HL-60 (cell line): ENCODE measurements around the gene TTC27.

Experiments used
- GABPA ChIP-seq: IDR thresholded peaks from 2 replicates; pipeline ENCODE4 v1.6.1; 2012; ENCODE audit warnings: low read depth
- POLR2AphosphoS5 ChIP-seq: IDR thresholded peaks from 2 replicates; pipeline ENCODE4 v1.6.1; 2012; ENCODE audit warnings: low read depth
- TF ChIP-seq, protein P1 (sequence below): IDR thresholded peaks from one replicate; pipeline ENCODE4 v1.5.1; 2011; ENCODE audit warnings: low read length, control low read depth, inconsistent platforms; ENCODE audit not compliant: insufficient read depth
- TF ChIP-seq, protein P2 (sequence below): IDR thresholded peaks from 2 replicates; pipeline ENCODE4 v1.6.1; 2012; ENCODE audit warnings: low read depth; ENCODE audit not compliant: insufficient replicate concordance

GRCh38 chr2:32858713-32859112, 230.9 kb downstream of the TTC27 start:
- TF ChIP-seq GABPA (no peak), POLR2AphosphoS5 (no peak)
- TF ChIP-seq, protein P1, sequence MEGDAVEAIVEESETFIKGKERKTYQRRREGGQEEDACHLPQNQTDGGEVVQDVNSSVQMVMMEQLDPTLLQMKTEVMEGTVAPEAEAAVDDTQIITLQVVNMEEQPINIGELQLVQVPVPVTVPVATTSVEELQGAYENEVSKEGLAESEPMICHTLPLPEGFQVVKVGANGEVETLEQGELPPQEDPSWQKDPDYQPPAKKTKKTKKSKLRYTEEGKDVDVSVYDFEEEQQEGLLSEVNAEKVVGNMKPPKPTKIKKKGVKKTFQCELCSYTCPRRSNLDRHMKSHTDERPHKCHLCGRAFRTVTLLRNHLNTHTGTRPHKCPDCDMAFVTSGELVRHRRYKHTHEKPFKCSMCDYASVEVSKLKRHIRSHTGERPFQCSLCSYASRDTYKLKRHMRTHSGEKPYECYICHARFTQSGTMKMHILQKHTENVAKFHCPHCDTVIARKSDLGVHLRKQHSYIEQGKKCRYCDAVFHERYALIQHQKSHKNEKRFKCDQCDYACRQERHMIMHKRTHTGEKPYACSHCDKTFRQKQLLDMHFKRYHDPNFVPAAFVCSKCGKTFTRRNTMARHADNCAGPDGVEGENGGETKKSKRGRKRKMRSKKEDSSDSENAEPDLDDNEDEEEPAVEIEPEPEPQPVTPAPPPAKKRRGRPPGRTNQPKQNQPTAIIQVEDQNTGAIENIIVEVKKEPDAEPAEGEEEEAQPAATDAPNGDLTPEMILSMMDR = no peak
- TF ChIP-seq, protein P2, sequence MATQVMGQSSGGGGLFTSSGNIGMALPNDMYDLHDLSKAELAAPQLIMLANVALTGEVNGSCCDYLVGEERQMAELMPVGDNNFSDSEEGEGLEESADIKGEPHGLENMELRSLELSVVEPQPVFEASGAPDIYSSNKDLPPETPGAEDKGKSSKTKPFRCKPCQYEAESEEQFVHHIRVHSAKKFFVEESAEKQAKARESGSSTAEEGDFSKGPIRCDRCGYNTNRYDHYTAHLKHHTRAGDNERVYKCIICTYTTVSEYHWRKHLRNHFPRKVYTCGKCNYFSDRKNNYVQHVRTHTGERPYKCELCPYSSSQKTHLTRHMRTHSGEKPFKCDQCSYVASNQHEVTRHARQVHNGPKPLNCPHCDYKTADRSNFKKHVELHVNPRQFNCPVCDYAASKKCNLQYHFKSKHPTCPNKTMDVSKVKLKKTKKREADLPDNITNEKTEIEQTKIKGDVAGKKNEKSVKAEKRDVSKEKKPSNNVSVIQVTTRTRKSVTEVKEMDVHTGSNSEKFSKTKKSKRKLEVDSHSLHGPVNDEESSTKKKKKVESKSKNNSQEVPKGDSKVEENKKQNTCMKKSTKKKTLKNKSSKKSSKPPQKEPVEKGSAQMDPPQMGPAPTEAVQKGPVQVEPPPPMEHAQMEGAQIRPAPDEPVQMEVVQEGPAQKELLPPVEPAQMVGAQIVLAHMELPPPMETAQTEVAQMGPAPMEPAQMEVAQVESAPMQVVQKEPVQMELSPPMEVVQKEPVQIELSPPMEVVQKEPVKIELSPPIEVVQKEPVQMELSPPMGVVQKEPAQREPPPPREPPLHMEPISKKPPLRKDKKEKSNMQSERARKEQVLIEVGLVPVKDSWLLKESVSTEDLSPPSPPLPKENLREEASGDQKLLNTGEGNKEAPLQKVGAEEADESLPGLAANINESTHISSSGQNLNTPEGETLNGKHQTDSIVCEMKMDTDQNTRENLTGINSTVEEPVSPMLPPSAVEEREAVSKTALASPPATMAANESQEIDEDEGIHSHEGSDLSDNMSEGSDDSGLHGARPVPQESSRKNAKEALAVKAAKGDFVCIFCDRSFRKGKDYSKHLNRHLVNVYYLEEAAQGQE = no peak
